HFFc6 (cell line): ENCODE results near the gene CCDC9B. TPM values are rescaled to one million over a fixed set of nuclear protein-coding genes. Genes with fewer than 3 reads are reported as not detected.

ENCODE experiments used
- DNase-seq: peaks from one replicate; pipeline ENCODE4 v3.0.0-alpha.2; 2018
- H3K27ac Mint-ChIP-seq: 2 replicates; pipeline ENCODE4 v1.8.0; 2020; ENCODE audit warnings: mild to moderate bottlenecking, mixed read lengths
- H3K27me3 Mint-ChIP-seq: 2 replicates; pipeline ENCODE4 v1.8.0; 2021; ENCODE audit warnings: mild to moderate bottlenecking, moderate library complexity, mixed read lengths; ENCODE audit not compliant: insufficient read depth
- H3K36me3 Mint-ChIP-seq: 2 replicates; pipeline ENCODE4 v1.8.0; 2021; ENCODE audit warnings: low read depth, mixed read lengths
- H3K4me1 Mint-ChIP-seq: 2 replicates; pipeline ENCODE4 v1.8.0; 2020; ENCODE audit warnings: low read depth, mixed read lengths
- H3K4me3 Mint-ChIP-seq: 2 replicates; pipeline ENCODE4 v1.8.0; 2020; ENCODE audit warnings: mild to moderate bottlenecking, moderate library complexity, mixed read lengths
- H3K9me3 Mint-ChIP-seq: 2 replicates; pipeline ENCODE4 v1.8.0; 2020; ENCODE audit warnings: mild to moderate bottlenecking, mixed read lengths
- CTCF ChIP-seq: fragments of 200-600 bp; sonication (generic); IDR thresholded peaks from 2 replicates; pipeline ENCODE4 v1.5.0; 2021; ENCODE audit warnings: antibody characterized with exemption, mild to moderate bottlenecking
- total RNA-seq, 6 experiments: library from RNA; stranded (reverse); fragmentation: NEBNext Ultra II Directional; extraction: Animal tissue kit (Norgen Biotek cat#: 25700); gene quantifications; 2 replicates in 1 of 6; 3 replicates in 5 of 6; pipeline ENCODE4 v1.2.3, GENCODE V29; 2021

The CCDC9B gene
- total RNA-seq, 6 experiments from 2014 or later: 54.3 to 92.3 (median 57.9) TPM

GRCh38 chr15:40353697-40354096, 13.0 kb upstream of the CCDC9B start:
- H3K36me3 Mint-ChIP-seq: no peaks in the 10 kb centered on the region
- no peaks in the 10 kb centered on the region for H3K9me3 Mint-ChIP-seq
- H3K27me3 Mint-ChIP-seq: peaks cover 23% of the 10 kb centered on the region
- H3K4me3 Mint-ChIP-seq: no peak overlapping the region
- no peak overlapping the region for H3K27ac Mint-ChIP-seq
- peaks cover 8% of the 10 kb centered on the region; the same call in 1 of the 2 replicates for H3K4me1 Mint-ChIP-seq
- TF ChIP-seq CTCF: no peak
- DNase-seq: no peak

DNA sequence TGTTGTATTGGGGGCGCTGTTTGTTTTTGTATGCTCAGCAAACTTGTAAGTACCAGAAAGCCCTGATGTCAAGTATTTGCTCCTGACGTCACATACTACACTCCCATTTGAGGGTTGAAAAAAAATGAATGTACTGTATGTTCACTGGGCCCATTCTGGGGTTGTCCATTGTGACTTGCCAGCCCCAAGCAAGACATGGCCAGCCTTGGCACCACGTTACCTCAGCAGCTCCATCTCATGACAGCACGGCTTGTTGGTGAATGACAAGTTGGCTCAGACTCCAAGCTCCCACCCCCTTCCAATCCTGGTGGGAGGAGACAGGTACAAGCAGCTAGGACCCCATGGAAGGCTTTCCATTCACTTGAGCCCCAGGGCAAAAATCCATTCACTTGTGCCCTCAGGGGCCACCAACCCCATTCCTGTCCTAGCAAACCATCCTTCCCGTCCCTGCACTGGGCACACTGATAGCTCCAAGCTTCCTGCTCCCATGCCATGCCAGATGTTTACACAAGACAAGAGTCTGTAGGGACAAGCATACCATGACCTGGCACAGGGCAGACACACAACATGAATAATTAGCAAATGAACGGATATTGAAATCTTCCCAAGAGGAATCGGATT, 11.7 kb upstream of the CCDC9B start:
- Mint-ChIP-seq H3K4me1 (peaks cover 8% of the 10 kb centered on the region; the same call in 1 of the 2 replicates), H3K4me3 (no peak overlapping the region)
- DNase-seq: no peak

DNA sequence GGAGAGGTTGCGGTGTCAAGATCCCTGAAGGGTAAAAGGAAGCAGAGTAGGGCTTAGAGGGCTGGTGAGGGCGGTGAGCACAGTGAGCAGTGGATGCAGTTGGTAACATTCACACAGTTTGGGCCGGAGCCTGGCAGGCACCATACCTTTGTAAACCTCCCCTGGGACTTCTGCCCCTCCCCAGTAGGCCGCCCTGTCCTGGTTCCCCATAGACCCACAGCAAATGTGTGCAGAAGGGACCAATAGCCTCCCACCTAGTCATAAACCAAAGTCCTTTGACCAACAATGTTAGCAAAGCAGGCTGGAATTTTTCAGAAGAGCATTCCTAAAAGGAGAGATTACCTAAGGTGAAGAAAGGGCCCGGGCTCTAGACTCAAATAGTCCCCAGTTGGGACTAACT, 8.4 kb upstream of the CCDC9B start:
- Mint-ChIP-seq H3K27ac (no peak overlapping the region), H3K9me3 (no peaks in the 10 kb centered on the region), H3K36me3 (no peaks in the 10 kb centered on the region), H3K4me3 (no peak overlapping the region), H3K27me3 (peaks cover 21% of the 10 kb centered on the region), H3K4me1 (peaks cover 7% of the 10 kb centered on the region)
- TF ChIP-seq CTCF: no peak
- DNase-seq: no peak

More for the DNA sequence above, 11.7 kb upstream of the CCDC9B start:
- Mint-ChIP-seq H3K9me3 (no peaks in the 10 kb centered on the region), H3K36me3 (no peaks in the 10 kb centered on the region), H3K27ac (no peak overlapping the region), H3K27me3 (peaks cover 25% of the 10 kb centered on the region)
- TF ChIP-seq CTCF: no peak; the same call in 1 of the 2 replicates

- no peaks in the 10 kb centered on the region for H3K36me3 Mint-ChIP-seq
- TF ChIP-seq CTCF: no peak
- no peaks in the 10 kb centered on the region for H3K9me3 Mint-ChIP-seq
- peaks cover 17% of the 10 kb centered on the region for H3K27me3 Mint-ChIP-seq
- no peak for DNase-seq
- H3K27ac Mint-ChIP-seq: no peak overlapping the region
- peaks cover 12% of the 10 kb centered on the region for H3K4me1 Mint-ChIP-seq
- H3K4me3 Mint-ChIP-seq: no peak overlapping the region
Measured at GRCh38 chr15:40348474-40348870, 7.7 kb upstream of the CCDC9B start.

- no peaks in the 10 kb centered on the region for H3K36me3 Mint-ChIP-seq
- peaks cover 19% of the 10 kb centered on the region for H3K4me1 Mint-ChIP-seq
- H3K4me3 Mint-ChIP-seq: no peak overlapping the region
- DNase-seq: no peak
- no peak for TF ChIP-seq CTCF
- H3K27ac Mint-ChIP-seq: no peak overlapping the region
- H3K27me3 Mint-ChIP-seq: peaks cover 17% of the 10 kb centered on the region
- no peaks in the 10 kb centered on the region for H3K9me3 Mint-ChIP-seq
Measured at GRCh38 chr15:40347559-40348473, 7.1 kb upstream of the CCDC9B start.
